Coronary artery (tissue), 2 donors: ENCODE data around the gene SLC29A3.
"Not testable (repeated sequence)": the region's sequence is repeated elsewhere in the genome, so short reads cannot be mapped to it uniquely, and the experiment has no call there.

Experiments
- DNase-seq: peaks from one replicate; pipeline ENCODE4 v3.0.0-alpha.2; 2017; ENCODE audit warnings: low spot score
- H3K27ac ChIP-seq, 2 donors: fragments of 200-600 bp; sonication (generic); one replicate each; pipeline ENCODE4 v1.5.1; 2016 to 2019
- H3K4me3 ChIP-seq: fragments of 200-600 bp; sonication (generic); 2 replicates; pipeline ENCODE4 v1.5.1; 2016; ENCODE audit warnings: mild to moderate bottlenecking, moderate library complexity
- CTCF ChIP-seq: fragments of 200-600 bp; sonication (generic); IDR thresholded peaks from one replicate; pipeline ENCODE4 v1.5.1; 2019; ENCODE audit warnings: antibody characterized with exemption

Gene SLC29A3

GRCh38 chr10:71295641-71296040 is 23.4 kb upstream of the SLC29A3 start:
- DNase-seq: no peak
- H3K4me3 ChIP-seq: no peak overlapping the region
- no peak for TF ChIP-seq CTCF

GRCh38 chr10:71296086-71296485 is 23.0 kb upstream of the SLC29A3 start:
- Histone ChIP-seq H3K4me3 (no peak overlapping the region), H3K27ac (no peak overlapping the region)
- TF ChIP-seq CTCF: no peak
- DNase-seq: no peak

More at GRCh38 chr10:71295641-71296040, 23.4 kb upstream of the SLC29A3 start:
- H3K27ac ChIP-seq: no peak overlapping the region

- not testable (repeated sequence) for H3K27ac ChIP-seq, H3K4me3 ChIP-seq, DNase-seq
These were observed 22.2 kb upstream of the SLC29A3 start for GRCh38 chr10:71296811-71297210.

GRCh38 chr10:71297343-71297742 is 21.7 kb upstream of the SLC29A3 start:
- H3K4me3 ChIP-seq: no peak overlapping the region
- no peak overlapping the region for H3K27ac ChIP-seq
- TF ChIP-seq CTCF: no peak
- DNase-seq: no peak

GRCh38 chr10:71299071-71299785 is 19.8 kb upstream of the SLC29A3 start:
- Histone ChIP-seq H3K4me3 (no peak overlapping the region), H3K27ac (no peak overlapping the region)
- no peak for DNase-seq
- no peak for TF ChIP-seq CTCF

- Histone ChIP-seq H3K27ac (no peak overlapping the region), H3K4me3 (no peak overlapping the region)
- no peak for TF ChIP-seq CTCF
- DNase-seq: no peak
These were observed 18.3 kb upstream of the SLC29A3 start for GRCh38 chr10:71300555-71301370.

- no peak for TF ChIP-seq CTCF
- no peak for DNase-seq
- H3K4me3 ChIP-seq: no peak overlapping the region
- H3K27ac ChIP-seq: no peak overlapping the region
These were observed 17.6 kb upstream of the SLC29A3 start for GRCh38 chr10:71301371-71301916.
